MCF 10A (cell line): ENCODE results near the gene MYOM3. TPM values are rescaled to one million over a fixed set of nuclear protein-coding genes. Genes with fewer than 3 reads are reported as not detected.

ENCODE experiments used
- BruUV-seq: library from RNA; stranded (reverse); fragments of 400-500 nt; replicated peaks from 2 replicates; lab custom pipeline; 2021; lab: Mats Ljungman, UMichigan
- CTCF ChIA-PET: fragments of 300-600 bp; sonication (Branson Sonifier 250); formaldehyde crosslinking; extraction: SDS; loops from one replicate; lab custom pipeline; 2021; ENCODE audit warnings: antibody characterized with exemption, inconsistent platforms; lab: Yijun Ruan, JAX
- POLR2A ChIA-PET: fragments of 300-600, 350-650 bp; sonication (Branson Sonifier 250); formaldehyde crosslinking; extraction: SDS; loops from one replicate; lab custom pipeline; 2020; ENCODE audit warnings: antibody characterized with exemption, inconsistent platforms; lab: Yijun Ruan, JAX
- DNase-seq: peaks from one replicate; pipeline ENCODE4 v3.0.0-alpha.2; 2018; ENCODE audit not compliant: unreplicated experiment
- H3K27ac Mint-ChIP-seq: one replicate; pipeline ENCODE4 v1.8.0; 2022; ENCODE audit warnings: mild to moderate bottlenecking, low read depth, mixed read lengths; ENCODE audit not compliant: unreplicated experiment
- H3K27me3 Mint-ChIP-seq: one replicate; pipeline ENCODE4 v1.8.0; 2022; ENCODE audit warnings: mixed read lengths; ENCODE audit not compliant: insufficient read depth, unreplicated experiment
- H3K36me3 Mint-ChIP-seq: one replicate; pipeline ENCODE4 v1.8.0; 2022; ENCODE audit warnings: mild to moderate bottlenecking, moderate library complexity, mixed read lengths; ENCODE audit not compliant: insufficient read depth, unreplicated experiment
- H3K4me1 Mint-ChIP-seq: one replicate; pipeline ENCODE4 v1.8.0; 2022; ENCODE audit warnings: mixed read lengths; ENCODE audit not compliant: insufficient read depth, unreplicated experiment
- H3K4me3 Mint-ChIP-seq: one replicate; pipeline ENCODE4 v1.8.0; 2022; ENCODE audit warnings: mild to moderate bottlenecking, moderate library complexity, mixed read lengths; ENCODE audit not compliant: unreplicated experiment
- H3K9me3 Mint-ChIP-seq: one replicate; pipeline ENCODE4 v1.8.0; 2022; ENCODE audit warnings: mixed read lengths; ENCODE audit not compliant: unreplicated experiment
- CTCF ChIP-seq: fragments of 200-600 bp; IDR thresholded peaks from one replicate; pipeline ENCODE4 v1.8.0; 2022; ENCODE audit warnings: antibody characterized with exemption, mild to moderate bottlenecking; ENCODE audit not compliant: unreplicated experiment
- intact Hi-C: fragments of 100-400 bp; cut with micrococcal nuclease; formaldehyde crosslinking; loops from 2 replicates; pipeline ENCODE4 v1.14.1; 2022
- total RNA-seq: library from RNA; stranded (reverse); gene quantifications from 2 replicates; pipeline ENCODE4 v1.2.3, GENCODE V29; 2022

MYOM3 gene
- total RNA-seq, 1 experiment from 2014 or later: 0.05 TPM

GRCh38 chr1:24096009-24096738 lies 15.8 kb downstream of the MYOM3 start:
- POLR2A ChIA-PET: interaction anchor here (0.7 kb wide), 1 partner anchor 47 kb away, joined by 3 read pairs; the partner anchor contains the start of gene IL22RA1
- no peak for TF ChIP-seq CTCF
- H3K4me1 Mint-ChIP-seq: peaks cover 6% of the 10 kb centered on the region
- no TSS peak for BruUV-seq
- no peaks in the 10 kb centered on the region for H3K9me3 Mint-ChIP-seq
- H3K27me3 Mint-ChIP-seq: no peaks in the 10 kb centered on the region
- H3K36me3 Mint-ChIP-seq: peaks cover 6% of the 10 kb centered on the region
- CTCF ChIA-PET: no interaction called here
- intact Hi-C loops: no loop called here
- no peak overlapping the region for H3K27ac Mint-ChIP-seq
- no peak overlapping the region for H3K4me3 Mint-ChIP-seq
- no peak for DNase-seq

DNA sequence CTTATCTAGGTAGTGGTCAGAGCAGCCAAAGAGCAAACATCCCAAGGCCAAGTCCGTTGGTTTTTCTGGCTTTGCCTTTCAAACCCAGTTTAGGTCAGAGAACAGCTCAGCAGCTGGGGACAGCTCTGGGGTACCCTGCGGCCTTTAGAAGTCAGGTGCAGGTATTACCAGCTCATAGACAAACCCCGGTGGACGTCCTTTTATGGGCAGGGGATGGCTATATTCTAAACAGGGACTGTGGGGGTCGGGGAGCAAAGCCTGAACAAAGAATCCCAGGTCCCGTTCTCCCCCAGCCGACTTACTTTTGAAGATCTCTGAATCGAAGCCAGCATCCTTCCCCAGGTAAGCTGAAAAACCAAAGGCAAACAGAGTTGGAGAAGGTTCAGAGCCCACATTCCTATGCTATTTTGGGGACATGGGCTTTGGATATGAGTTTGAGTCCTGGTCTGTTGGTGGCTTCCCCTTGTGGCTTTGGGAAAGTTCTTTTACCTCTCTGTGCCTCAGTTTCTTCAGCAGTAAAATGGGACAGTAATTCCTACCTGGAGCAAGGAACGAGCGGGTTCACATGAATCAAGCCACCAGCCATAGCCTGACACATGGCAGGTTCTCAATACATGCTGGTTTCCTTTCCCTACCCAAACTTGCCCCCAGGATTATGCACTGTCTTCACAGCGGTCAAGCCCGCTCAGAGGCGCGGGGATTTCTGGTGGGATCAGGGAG lies 16.6 kb downstream of the MYOM3 start:
- Mint-ChIP-seq H3K27ac (no peak overlapping the region), H3K4me3 (no peak overlapping the region), H3K27me3 (no peaks in the 10 kb centered on the region), H3K9me3 (no peaks in the 10 kb centered on the region), H3K36me3 (peaks cover 6% of the 10 kb centered on the region), H3K4me1 (peaks cover 6% of the 10 kb centered on the region)
- POLR2A ChIA-PET: interaction anchor here (0.5 to 0.7 kb wide), 2 partner anchors 48 to 296 kb away, joined by 3 read pairs; partner anchors contain the start of gene IL22RA1
- BruUV-seq: no TSS peak
- CTCF ChIA-PET: interaction anchor here (0.6 kb wide), 1 partner anchor 20 kb away, joined by 3 read pairs; no protein-coding TSS in a partner anchor
- no peak for DNase-seq
- no peak for TF ChIP-seq CTCF
- intact Hi-C loops: no loop called here

- H3K36me3 Mint-ChIP-seq: peaks cover 6% of the 10 kb centered on the region
- H3K27ac Mint-ChIP-seq: no peak overlapping the region
- H3K4me3 Mint-ChIP-seq: no peak overlapping the region
- no peak for TF ChIP-seq CTCF
- BruUV-seq: no TSS peak
- H3K9me3 Mint-ChIP-seq: no peaks in the 10 kb centered on the region
- ChIA-PET POLR2A (no interaction called here), CTCF (interaction anchor here (0.6 kb wide), 1 partner anchor 21 kb away, joined by 3 read pairs; no protein-coding TSS in a partner anchor)
- intact Hi-C loops: no loop called here
- no peaks in the 10 kb centered on the region for H3K27me3 Mint-ChIP-seq
- peaks cover 6% of the 10 kb centered on the region for H3K4me1 Mint-ChIP-seq
- DNase-seq: no peak
These were observed 17.4 kb downstream of the MYOM3 start for GRCh38 chr1:24094554-24094953.

DNA sequence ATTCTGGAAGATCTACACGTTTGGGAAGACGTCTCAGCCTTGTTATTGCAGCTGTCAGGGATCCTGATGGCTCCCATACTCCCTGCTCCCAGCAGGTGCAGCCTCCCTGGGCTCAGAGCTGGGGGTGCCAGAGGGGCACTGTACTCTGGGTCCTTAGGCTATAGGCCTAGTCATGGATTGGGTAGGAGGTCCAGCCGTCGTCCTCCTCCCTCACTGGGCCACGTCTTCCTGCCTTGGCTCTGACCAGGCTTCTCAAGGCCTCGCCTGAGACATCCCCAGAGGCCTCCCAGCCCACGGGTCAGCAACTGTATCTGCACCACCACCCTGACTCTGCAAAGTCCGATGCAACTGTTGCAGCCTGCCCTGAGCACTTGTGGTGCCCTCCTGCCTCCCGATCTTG lies 18.2 kb downstream of the MYOM3 start:
- POLR2A ChIA-PET: no interaction called here
- peaks cover 6% of the 10 kb centered on the region for H3K4me1 Mint-ChIP-seq
- no peaks in the 10 kb centered on the region for H3K27me3 Mint-ChIP-seq
- no peaks in the 10 kb centered on the region for H3K9me3 Mint-ChIP-seq
- CTCF ChIA-PET: interaction anchor here (0.5 kb wide), 1 partner anchor 318 kb away, joined by 4 read pairs; no protein-coding TSS in a partner anchor
- H3K27ac Mint-ChIP-seq: no peak overlapping the region
- no peak for DNase-seq
- intact Hi-C loops: no loop called here
- peaks cover 6% of the 10 kb centered on the region for H3K36me3 Mint-ChIP-seq
- TF ChIP-seq CTCF: no peak
- no peak overlapping the region for H3K4me3 Mint-ChIP-seq
- no TSS peak for BruUV-seq
